Choroid plexus epithelial cell (primary cell): Measurements from ENCODE around the gene ADAMTS3.
"Not testable (repeated sequence)": the region's sequence is repeated elsewhere in the genome, so short reads cannot be mapped to it uniquely, and the experiment has no call there.

Experiments used
- DNase-seq: peaks from one replicate; pipeline ENCODE4 v3.0.0-alpha.2; 2010; ENCODE audit warnings: low read depth
- H3K4me3 ChIP-seq: 2 replicates; pipeline ENCODE4 v1.5.1; 2011; ENCODE audit warnings: low read depth, mild to moderate bottlenecking, control low read depth, low read length, moderate library complexity
- CTCF ChIP-seq: conservative IDR thresholded peaks from 2 replicates; pipeline ENCODE4 v1.5.1; 2011; ENCODE audit warnings: low read depth, mild to moderate bottlenecking, control low read depth, inconsistent platforms, low read length, moderate library complexity

The ADAMTS3 gene

GRCh38 chr4:72552447-72552846, 16.6 kb downstream of the ADAMTS3 start:
- no peak overlapping the region for H3K4me3 ChIP-seq
- DNase-seq = no peak
- TF ChIP-seq CTCF = no peak

GRCh38 chr4:72546456-72546855, 22.6 kb downstream of the ADAMTS3 start:
- no peak for TF ChIP-seq CTCF
- no peak for DNase-seq
- no peak overlapping the region for H3K4me3 ChIP-seq

- DNase-seq, H3K4me3 ChIP-seq: not testable (repeated sequence)
Observed at GRCh38 chr4:72540694-72541093, 28.3 kb downstream of the ADAMTS3 start.

GRCh38 chr4:72538006-72538405, 31.0 kb downstream of the ADAMTS3 start:
- DNase-seq = no peak
- H3K4me3 ChIP-seq = no peak overlapping the region
- TF ChIP-seq CTCF = no peak

GRCh38 chr4:72536443-72536842, 32.6 kb downstream of the ADAMTS3 start:
- DNase-seq = no peak
- no peak overlapping the region for H3K4me3 ChIP-seq
- no peak for TF ChIP-seq CTCF

- no peak for TF ChIP-seq CTCF
- DNase-seq = no peak
- no peak overlapping the region for H3K4me3 ChIP-seq
Observed at GRCh38 chr4:72531768-72532290, 37.2 kb downstream of the ADAMTS3 start.

- DNase-seq = no peak
- H3K4me3 ChIP-seq = no peak overlapping the region
- TF ChIP-seq CTCF = no peak
Observed at GRCh38 chr4:72531322-72531721, 37.7 kb downstream of the ADAMTS3 start.
